ENCODE data around the gene UBE3C.

GRCh38 chr7:157189405-157189804 lies 50.7 kb downstream of the UBE3C start:
- no peak for TF ChIP-seq CTCF (IDR thresholded peaks at IDR 0.05)
- no peak for TF ChIP-seq POLR2A (IDR thresholded peaks at IDR 0.05)

All from vagina (tissue), 2 donors.